ENCODE results near the gene CAMTA1. TPM values are rescaled to one million over a fixed set of nuclear protein-coding genes. Genes with fewer than 3 reads are reported as not detected.

CAMTA1 gene
- total RNA-seq, 1 donor from 2014 or later = 62.9 TPM

DNA sequence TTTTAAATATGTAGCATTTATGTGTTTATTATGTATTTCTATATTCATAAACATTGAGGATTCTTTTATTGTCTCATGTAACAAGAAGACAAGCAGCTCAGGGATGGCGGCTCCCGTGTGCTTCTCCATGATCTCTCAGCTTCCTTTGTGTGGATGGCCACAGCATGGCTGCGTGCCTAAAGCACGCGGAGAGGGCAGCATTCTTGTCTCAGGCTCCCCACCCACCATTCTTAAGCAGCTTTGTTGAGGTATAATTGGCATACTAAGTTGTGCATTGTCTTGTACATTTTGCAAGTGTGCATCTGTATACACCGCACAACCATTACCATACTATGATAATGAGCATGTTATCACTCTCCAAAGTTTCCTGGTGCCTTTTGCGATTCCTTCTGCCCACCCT, 81.6 kb downstream of the CAMTA1 start:
- peaks cover 40% of the 10 kb centered on the region for H3K4me1 ChIP-seq
- no peaks in the 10 kb centered on the region for H3K27me3 ChIP-seq
- H3K9me3 ChIP-seq = no peaks in the 10 kb centered on the region
- no peaks in the 10 kb centered on the region for H3K36me3 ChIP-seq
- TF ChIP-seq, protein P1, sequence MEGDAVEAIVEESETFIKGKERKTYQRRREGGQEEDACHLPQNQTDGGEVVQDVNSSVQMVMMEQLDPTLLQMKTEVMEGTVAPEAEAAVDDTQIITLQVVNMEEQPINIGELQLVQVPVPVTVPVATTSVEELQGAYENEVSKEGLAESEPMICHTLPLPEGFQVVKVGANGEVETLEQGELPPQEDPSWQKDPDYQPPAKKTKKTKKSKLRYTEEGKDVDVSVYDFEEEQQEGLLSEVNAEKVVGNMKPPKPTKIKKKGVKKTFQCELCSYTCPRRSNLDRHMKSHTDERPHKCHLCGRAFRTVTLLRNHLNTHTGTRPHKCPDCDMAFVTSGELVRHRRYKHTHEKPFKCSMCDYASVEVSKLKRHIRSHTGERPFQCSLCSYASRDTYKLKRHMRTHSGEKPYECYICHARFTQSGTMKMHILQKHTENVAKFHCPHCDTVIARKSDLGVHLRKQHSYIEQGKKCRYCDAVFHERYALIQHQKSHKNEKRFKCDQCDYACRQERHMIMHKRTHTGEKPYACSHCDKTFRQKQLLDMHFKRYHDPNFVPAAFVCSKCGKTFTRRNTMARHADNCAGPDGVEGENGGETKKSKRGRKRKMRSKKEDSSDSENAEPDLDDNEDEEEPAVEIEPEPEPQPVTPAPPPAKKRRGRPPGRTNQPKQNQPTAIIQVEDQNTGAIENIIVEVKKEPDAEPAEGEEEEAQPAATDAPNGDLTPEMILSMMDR (IDR thresholded peaks at IDR 0.05) = no peak
- no peak for TF ChIP-seq POLR2A (IDR thresholded peaks at IDR 0.05)
- no peak for TF ChIP-seq POLR2AphosphoS5 (IDR thresholded peaks at IDR 0.05; ENCODE audit: insufficient read depth in 1 of 2, low read depth in 1 of 2)
- no peak for DNase-seq (ENCODE audit: extremely low spot score in 2 of 2)
- H3K27ac ChIP-seq = no peak overlapping the region
- no peak overlapping the region for H3K4me3 ChIP-seq
- intact Hi-C loops (cut with DNase I) = no loop called here

DNA sequence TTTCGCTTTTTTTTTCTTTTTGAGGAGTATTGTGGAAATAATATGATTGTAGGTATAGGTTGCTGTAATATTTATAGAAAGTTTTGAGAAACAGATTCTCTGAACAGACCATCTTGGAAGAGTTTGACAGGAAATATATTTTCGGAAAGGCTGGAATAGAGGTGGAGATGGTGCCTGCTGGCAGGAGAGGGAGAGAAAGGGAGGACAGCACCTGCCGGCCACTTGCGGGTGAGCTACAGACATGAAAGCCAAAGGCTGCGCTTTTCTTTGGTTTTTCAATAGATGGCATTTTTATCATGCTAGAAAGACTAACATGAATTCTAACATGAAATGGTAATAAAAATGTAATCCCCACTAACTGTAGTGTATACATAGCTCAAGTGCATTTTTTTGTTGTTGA, 82.1 kb downstream of the CAMTA1 start:
- DNase-seq (ENCODE audit: extremely low spot score in 2 of 2) = no peak
- H3K4me1 ChIP-seq = peaks cover 43% of the 10 kb centered on the region
- no peak overlapping the region for H3K4me3 ChIP-seq
- no peaks in the 10 kb centered on the region for H3K27me3 ChIP-seq
- H3K9me3 ChIP-seq = no peaks in the 10 kb centered on the region
- TF ChIP-seq POLR2AphosphoS5 (IDR thresholded peaks at IDR 0.05; ENCODE audit: insufficient read depth in 1 of 2, low read depth in 1 of 2) (no peak), POLR2A (IDR thresholded peaks at IDR 0.05) (no peak)
- TF ChIP-seq, protein P1 (IDR thresholded peaks at IDR 0.05) = no peak
- intact Hi-C loops (cut with DNase I) = no loop called here
- H3K27ac ChIP-seq = no peak overlapping the region
- no peaks in the 10 kb centered on the region for H3K36me3 ChIP-seq

- no peak for DNase-seq (ENCODE audit: extremely low spot score in 2 of 2)
- H3K27me3 ChIP-seq = no peaks in the 10 kb centered on the region
- TF ChIP-seq POLR2AphosphoS5 (IDR thresholded peaks at IDR 0.05; ENCODE audit: insufficient read depth in 1 of 2, low read depth in 1 of 2) = no peak
- TF ChIP-seq, protein P1 (IDR thresholded peaks at IDR 0.05) = no peak
- no peak for TF ChIP-seq POLR2A (IDR thresholded peaks at IDR 0.05)
- no peaks in the 10 kb centered on the region for H3K36me3 ChIP-seq
- no peaks in the 10 kb centered on the region for H3K9me3 ChIP-seq
- intact Hi-C loops (cut with DNase I) = no loop called here
- H3K27ac ChIP-seq = no peak overlapping the region
- peaks cover 49% of the 10 kb centered on the region for H3K4me1 ChIP-seq
- H3K4me3 ChIP-seq = no peak overlapping the region
Observed at GRCh38 chr1:6867729-6868659, 82.7 kb downstream of the CAMTA1 start.

DNA sequence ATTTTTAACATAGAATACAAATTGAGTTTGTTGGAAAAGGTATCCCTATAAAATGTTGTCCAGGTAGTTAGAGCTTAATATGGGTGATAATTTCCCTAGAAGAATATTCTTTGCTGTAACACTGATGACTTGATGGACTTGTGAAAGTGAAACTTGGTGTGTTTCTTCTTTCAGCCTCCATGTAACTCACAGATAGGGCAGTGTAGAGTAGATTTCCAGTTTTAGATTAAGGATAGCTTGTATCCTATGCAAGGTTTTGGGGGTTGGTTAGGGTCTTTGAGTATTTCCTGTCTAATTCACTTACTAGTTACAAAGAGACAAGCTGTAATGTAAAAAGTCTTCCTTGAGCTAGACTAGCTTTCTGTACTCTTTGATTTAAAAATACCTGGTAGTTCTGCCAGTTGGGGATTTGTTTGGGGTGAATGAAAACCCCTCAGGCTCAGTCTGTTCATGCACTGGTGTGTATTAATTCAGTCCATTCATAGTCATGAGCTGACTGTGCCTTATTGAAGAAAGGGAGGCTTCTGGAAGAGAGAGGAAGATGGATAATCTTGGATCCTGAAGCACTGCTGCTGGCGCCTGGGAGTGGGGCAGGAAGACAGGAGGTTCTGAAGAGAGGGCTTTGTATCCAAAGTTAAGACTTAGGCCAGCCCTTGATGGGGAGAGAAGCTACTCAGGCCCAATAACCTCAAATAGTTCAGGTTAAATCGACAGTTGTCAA, 83.6 kb downstream of the CAMTA1 start:
- DNase-seq (ENCODE audit: extremely low spot score in 2 of 2) = no peak
- intact Hi-C loops (cut with DNase I) = no loop called here
- no peak overlapping the region for H3K4me3 ChIP-seq
- H3K9me3 ChIP-seq = no peaks in the 10 kb centered on the region
- H3K27me3 ChIP-seq = no peaks in the 10 kb centered on the region
- no peak for TF ChIP-seq POLR2A (IDR thresholded peaks at IDR 0.05)
- no peak for TF ChIP-seq POLR2AphosphoS5 (IDR thresholded peaks at IDR 0.05; ENCODE audit: insufficient read depth in 1 of 2, low read depth in 1 of 2)
- TF ChIP-seq, protein P1 (IDR thresholded peaks at IDR 0.05) = no peak
- no peaks in the 10 kb centered on the region for H3K36me3 ChIP-seq
- peaks cover 58% of the 10 kb centered on the region for H3K4me1 ChIP-seq
- no peak overlapping the region for H3K27ac ChIP-seq
